Esophagus muscularis mucosa (tissue), 4 donors: Measurements from ENCODE around the gene ITGA7. TPM values are rescaled to one million over a fixed set of nuclear protein-coding genes. Genes with fewer than 3 reads are reported as not detected.

Experiments used
- DNase-seq: peaks from one replicate; pipeline ENCODE4 v3.0.0-alpha.2; 2017; ENCODE audit errors: extremely low spot score
- H3K27ac ChIP-seq, 4 donors: fragments of 200-600 bp; sonication (generic); replicated peaks in 1 of 4; 1 replicate in 3 of 4; 2 replicates in 1 of 4; pipeline ENCODE4 v1.5.1; 2016 to 2019; ENCODE audit warnings: mild to moderate bottlenecking in 1 of 4
- H3K27me3 ChIP-seq, 4 donors: fragments of 200-600 bp; sonication (generic); one replicate each; pipeline versions ENCODE4 v1.5.1 to v1.6.0; 2016 to 2019
- H3K36me3 ChIP-seq, 4 donors: fragments of 200-600 bp; sonication (generic); one replicate each; pipeline ENCODE4 v1.5.1; 2016 to 2019
- H3K4me1 ChIP-seq, 4 donors: fragments of 200-600 bp; sonication (generic); one replicate each; pipeline ENCODE4 v1.5.1; 2016 to 2019
- H3K4me3 ChIP-seq, 4 donors: fragments of 200-600 bp; sonication (generic); 1 replicate in 2 of 4; 2 replicates in 2 of 4; pipeline ENCODE4 v1.5.1; 2016 to 2019; ENCODE audit warnings: mild to moderate bottlenecking in 4 of 4, moderate library complexity in 1 of 4
- H3K9me3 ChIP-seq, 4 donors: fragments of 200-600 bp; sonication (generic); 1 replicate in 3 of 4; 2 replicates in 1 of 4; pipeline ENCODE4 v1.5.1; 2016 to 2019
- EP300 ChIP-seq: sonication (generic); formaldehyde crosslinking; IDR thresholded peaks from one replicate; pipeline ENCODE4 v1.6.1; 2017; ENCODE audit warnings: antibody characterized with exemption
- POLR2A ChIP-seq: fragments of 450-650 bp; IDR thresholded peaks from one replicate; pipeline ENCODE4 v1.6.1; 2017; ENCODE audit warnings: antibody characterized with exemption, moderate library complexity, mild to moderate bottlenecking, low read depth
- POLR2AphosphoS5 ChIP-seq, 2 donors: sonication (generic); formaldehyde crosslinking; IDR thresholded peaks; one replicate each; pipeline ENCODE4 v1.6.1; 2017; ENCODE audit warnings: antibody characterized with exemption in 2 of 2
- WGBS: methylation state at CpG from one replicate; pipeline ENCODE4 v1.1.5; 2018; 5-methylcytosine and 5-hydroxymethylcytosine counted together
- intact Hi-C: fragments of 100-400 bp; cut with DNase I; formaldehyde crosslinking; loops from one replicate; pipeline ENCODE4 v1.15.1; 2023
- total RNA-seq, 4 donors: library from RNA; depleted of rRNA; stranded (reverse); fragments of >200 nt; gene quantifications; one replicate each; pipeline versions ENCODE4 v1.1.0 to v1.2.1, GENCODE V29; 2016
- TF ChIP-seq, protein P1 (sequence below), 3 experiments: fragments of 200-600 bp in 2 of 3; fragments of 450-650 bp in 1 of 3; sonication (generic) in 2 of 3; IDR thresholded peaks; one replicate each; pipeline ENCODE4 v1.5.1; 2017 to 2019; ENCODE audit warnings: antibody characterized with exemption in 3 of 3, mild to moderate bottlenecking in 2 of 3, moderate library complexity in 1 of 3

ITGA7 gene
- total RNA-seq, 4 donors from 2014 or later = 155 to 245 (median 218) TPM

DNA sequence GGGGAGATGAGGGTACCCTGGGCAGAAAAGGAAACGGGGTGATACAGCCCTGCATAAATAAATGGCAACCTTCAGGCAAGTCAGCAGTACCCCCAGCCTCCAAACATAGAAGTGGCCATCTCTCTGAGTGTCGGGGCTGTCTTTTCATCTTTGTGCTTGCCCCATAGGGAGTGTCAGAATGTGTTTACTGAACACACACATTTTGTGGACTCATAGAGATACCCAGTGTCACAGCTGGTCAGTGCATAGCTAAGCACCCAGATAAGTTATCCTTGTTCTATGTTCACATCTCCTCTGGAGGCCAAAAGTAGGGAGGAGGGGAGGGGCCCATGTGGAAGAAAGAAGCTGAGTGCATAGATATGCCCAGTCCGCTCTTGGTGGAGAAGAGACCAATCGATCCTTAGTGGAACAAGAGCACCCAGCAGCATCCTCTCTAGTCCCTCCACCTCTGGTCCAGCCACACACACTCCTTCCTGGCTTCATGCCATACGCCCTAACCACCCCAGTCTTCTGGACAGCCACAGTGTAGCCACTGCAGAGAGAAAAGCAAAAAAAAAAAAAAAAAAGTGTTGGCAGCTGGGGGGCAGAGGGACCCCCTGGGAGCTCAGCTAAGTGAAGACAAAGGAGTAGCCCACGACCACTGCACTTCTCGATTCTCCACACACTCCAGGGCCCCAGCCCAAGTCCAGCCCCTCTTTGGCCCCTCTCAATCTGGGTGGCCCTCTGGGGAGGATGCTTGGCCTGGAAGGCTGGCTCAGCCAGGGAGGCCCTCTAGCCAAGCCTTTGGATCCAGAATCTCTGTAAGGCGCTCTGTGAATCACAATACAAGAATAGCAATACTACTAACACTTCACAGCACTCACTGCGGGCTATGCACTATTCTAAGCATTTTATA lies 2.6 kb downstream of the ITGA7 start:
- Histone ChIP-seq H3K4me1 (peaks cover 46 to 91% (median 82%) of the 10 kb centered on the region in 4 donors), H3K27me3 (no peaks in the 10 kb centered on the region), H3K4me3 (peak overlapping the region; percentile 71 to 86 (median 74)), H3K36me3 (peaks cover 0 to 17% (median 9%) of the 10 kb centered on the region in 4 donors), H3K27ac (peak overlapping the region; percentile 89 to 100 (median 96)), H3K9me3 (no peaks in the 10 kb centered on the region)
- intact Hi-C loops = no loop called here
- TF ChIP-seq, protein P1, sequence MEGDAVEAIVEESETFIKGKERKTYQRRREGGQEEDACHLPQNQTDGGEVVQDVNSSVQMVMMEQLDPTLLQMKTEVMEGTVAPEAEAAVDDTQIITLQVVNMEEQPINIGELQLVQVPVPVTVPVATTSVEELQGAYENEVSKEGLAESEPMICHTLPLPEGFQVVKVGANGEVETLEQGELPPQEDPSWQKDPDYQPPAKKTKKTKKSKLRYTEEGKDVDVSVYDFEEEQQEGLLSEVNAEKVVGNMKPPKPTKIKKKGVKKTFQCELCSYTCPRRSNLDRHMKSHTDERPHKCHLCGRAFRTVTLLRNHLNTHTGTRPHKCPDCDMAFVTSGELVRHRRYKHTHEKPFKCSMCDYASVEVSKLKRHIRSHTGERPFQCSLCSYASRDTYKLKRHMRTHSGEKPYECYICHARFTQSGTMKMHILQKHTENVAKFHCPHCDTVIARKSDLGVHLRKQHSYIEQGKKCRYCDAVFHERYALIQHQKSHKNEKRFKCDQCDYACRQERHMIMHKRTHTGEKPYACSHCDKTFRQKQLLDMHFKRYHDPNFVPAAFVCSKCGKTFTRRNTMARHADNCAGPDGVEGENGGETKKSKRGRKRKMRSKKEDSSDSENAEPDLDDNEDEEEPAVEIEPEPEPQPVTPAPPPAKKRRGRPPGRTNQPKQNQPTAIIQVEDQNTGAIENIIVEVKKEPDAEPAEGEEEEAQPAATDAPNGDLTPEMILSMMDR (IDR thresholded peaks at IDR 0.05) = no peak
- no peak for TF ChIP-seq POLR2A
- no peak for TF ChIP-seq POLR2AphosphoS5 (IDR thresholded peaks at IDR 0.05)
- TF ChIP-seq EP300 = no peak
- DNase-seq = no peak
- WGBS = 48% methylated on average over 9 of the region's 9 CpGs

DNA sequence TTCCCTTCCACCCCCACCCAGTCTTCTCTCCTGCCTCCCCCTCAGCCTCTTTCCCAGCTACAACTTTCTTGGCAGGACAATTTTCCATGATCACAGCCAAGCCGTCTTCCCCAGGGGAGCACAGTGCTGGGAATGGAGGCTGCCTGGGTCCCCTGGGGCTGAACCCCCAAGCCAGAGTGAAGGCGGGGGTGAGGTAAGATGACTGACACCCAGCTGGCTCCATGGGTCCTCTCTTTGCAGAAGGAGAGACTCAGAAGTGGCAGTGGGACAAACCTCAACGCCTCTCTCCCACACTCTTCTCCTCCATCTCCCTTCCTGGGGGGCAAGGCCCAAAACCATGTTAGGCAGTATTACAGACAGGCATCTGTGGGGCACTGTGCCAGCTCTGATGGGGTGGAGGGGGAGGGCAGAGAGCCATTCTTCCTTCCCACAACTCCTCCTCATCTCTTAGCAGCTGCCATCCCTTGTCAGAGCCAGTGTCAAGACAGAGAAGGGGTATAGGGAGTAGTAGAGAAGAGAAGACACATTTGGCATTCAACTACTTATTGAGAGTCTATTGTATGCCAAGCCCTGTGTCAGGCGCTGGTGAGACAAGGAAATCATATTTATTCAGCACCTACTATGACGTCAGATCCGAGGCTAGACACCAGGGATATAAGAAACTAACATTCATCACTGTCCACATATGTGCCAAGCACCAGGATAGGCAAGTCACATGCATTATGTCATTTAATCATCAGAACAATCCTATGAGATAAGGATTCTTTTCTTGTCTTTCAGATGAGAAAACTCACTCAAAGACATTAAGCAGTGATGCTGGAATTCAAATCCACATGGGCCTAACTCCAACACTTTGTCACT lies 3.6 kb downstream of the ITGA7 start:
- 51% methylated on average over 6 of the region's 6 CpGs for WGBS

DNA sequence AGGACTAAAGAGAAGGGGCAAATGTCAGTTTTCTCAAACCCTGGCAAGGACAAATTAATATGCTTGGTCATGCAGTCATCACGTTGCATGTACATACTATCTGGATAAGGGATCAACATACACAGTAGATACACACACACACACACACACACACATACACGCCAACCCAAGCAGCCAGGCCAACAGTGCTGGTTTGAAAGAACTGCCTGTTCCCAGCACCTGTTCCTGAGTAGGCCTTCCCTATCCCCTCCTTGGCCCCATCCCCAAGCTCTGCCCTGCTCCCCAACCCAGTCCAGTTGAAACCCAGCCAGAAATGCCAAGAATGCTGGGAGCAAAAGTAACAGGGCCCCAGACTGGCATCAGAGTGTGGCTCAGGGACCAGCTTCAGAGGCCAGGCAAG lies 4.4 kb downstream of the ITGA7 start:
- peaks cover 0 to 34% (median 20%) of the 10 kb centered on the region in 4 donors for H3K36me3 ChIP-seq
- DNase-seq = no peak
- H3K4me1 ChIP-seq = peaks cover 36 to 90% (median 75%) of the 10 kb centered on the region in 4 donors
- H3K27ac ChIP-seq = peak overlapping the region; percentile 89 to 100 (median 96)
- no peaks in the 10 kb centered on the region for H3K9me3 ChIP-seq
- H3K27me3 ChIP-seq = no peaks in the 10 kb centered on the region
- WGBS = 33% methylated on average over 2 of the region's 2 CpGs
- peak overlapping the region; percentile 71 to 86 (median 74) for H3K4me3 ChIP-seq
- intact Hi-C loops = no loop called here
- TF ChIP-seq EP300 (peak; percentile 16), POLR2AphosphoS5 (IDR thresholded peaks at IDR 0.05) (peak; percentile 63 to 64)
- TF ChIP-seq, protein P1 (IDR thresholded peaks at IDR 0.05) = no peak

More for the DNA sequence above, 3.6 kb downstream of the ITGA7 start:
- intact Hi-C loops = no loop called here
- no peak for DNase-seq
- H3K4me1 ChIP-seq = peaks cover 44 to 91% (median 81%) of the 10 kb centered on the region in 4 donors
- H3K4me3 ChIP-seq = peak overlapping the region; percentile 71 to 86 (median 74)
- no peaks in the 10 kb centered on the region for H3K9me3 ChIP-seq
- H3K27me3 ChIP-seq = no peaks in the 10 kb centered on the region
- TF ChIP-seq POLR2AphosphoS5 (IDR thresholded peaks at IDR 0.05) = peak; percentile 16 to 63
- no peak for TF ChIP-seq EP300
- H3K27ac ChIP-seq = peak overlapping the region; percentile 89 to 100 (median 96)
- peaks cover 0 to 25% (median 13%) of the 10 kb centered on the region in 4 donors for H3K36me3 ChIP-seq

DNA sequence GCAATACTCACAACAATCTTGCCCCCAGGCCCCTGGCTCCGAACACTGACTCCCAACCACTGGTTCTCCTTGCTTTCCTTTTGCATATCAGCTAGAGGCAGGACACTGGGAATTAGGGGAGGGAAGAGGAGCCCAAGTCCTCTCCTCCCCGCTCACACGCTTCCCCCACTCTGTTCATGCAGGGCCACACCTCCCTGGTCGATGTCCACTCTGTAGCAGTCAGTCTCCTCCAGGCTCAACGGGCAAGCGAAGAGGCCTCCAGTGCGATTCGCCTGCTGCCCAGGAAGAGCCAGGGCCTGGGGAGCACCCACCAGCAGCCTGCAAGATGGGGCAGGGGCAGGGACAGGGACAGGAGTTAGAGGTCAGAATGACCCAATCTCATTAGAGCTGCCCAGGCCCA lies 4.8 kb downstream of the ITGA7 start:
- no peak for DNase-seq
- H3K27me3 ChIP-seq = no peaks in the 10 kb centered on the region
- intact Hi-C loops = no loop called here
- peaks cover 33 to 89% (median 70%) of the 10 kb centered on the region in 4 donors for H3K4me1 ChIP-seq
- H3K4me3 ChIP-seq = peak overlapping the region; percentile 71 to 86 (median 74)
- WGBS = 63% methylated on average over 5 of the region's 8 CpGs
- peaks cover 0 to 38% (median 24%) of the 10 kb centered on the region in 4 donors for H3K36me3 ChIP-seq
- H3K27ac ChIP-seq = peak overlapping the region; percentile 89 to 100 (median 96)
- TF ChIP-seq, protein P1 (IDR thresholded peaks at IDR 0.05) = no peak
- TF ChIP-seq POLR2AphosphoS5 (IDR thresholded peaks at IDR 0.05) (no peak), POLR2A (no peak), EP300 (no peak)
- no peaks in the 10 kb centered on the region for H3K9me3 ChIP-seq
